Adrenal gland (tissue), 5 donors: ENCODE measurements around the gene KCNMA1.

Source experiments
- POLR2A ChIP-seq, 2 donors: fragments of 450-650 bp; IDR thresholded peaks; one replicate each; pipeline ENCODE4 v1.6.1; 2017; ENCODE audit warnings: antibody characterized with exemption in 2 of 2, mild to moderate bottlenecking in 2 of 2, moderate library complexity in 1 of 2
- TF ChIP-seq, protein P1 (sequence below), 6 experiments: fragments of 450-650 bp in 4 of 6; fragments of 200-600 bp in 2 of 6; sonication (generic) in 1 of 6; IDR thresholded peaks; 1 replicate in 5 of 6; 2 replicates in 1 of 6; pipeline versions ENCODE4 v1.5.1 to v1.8.0; 2016 to 2021; ENCODE audit warnings: antibody characterized with exemption in 6 of 6, mild to moderate bottlenecking in 2 of 6, moderate library complexity in 1 of 6
- donor health status: DM: no; HTN: no; CAD: no.

DNA sequence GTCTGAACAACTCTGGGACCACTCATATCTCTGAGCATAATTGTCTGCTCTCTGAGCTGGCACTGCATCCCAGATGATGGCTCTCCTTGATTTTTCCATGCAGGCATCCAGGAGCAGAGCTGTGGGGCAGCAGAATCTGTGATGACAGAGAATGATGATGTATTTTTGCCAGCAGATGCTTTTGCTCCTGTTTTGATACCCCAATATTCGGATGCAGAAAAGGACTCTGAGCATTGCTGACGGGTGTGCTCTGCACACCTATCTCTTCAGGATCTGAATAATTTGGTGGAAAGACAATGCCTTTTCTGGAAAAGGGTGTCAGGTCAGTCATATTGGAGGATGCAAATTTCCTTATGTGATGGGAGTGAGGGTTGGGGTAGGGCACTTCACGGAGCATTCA, 735.9 kb downstream of the KCNMA1 start:
- no peak for TF ChIP-seq POLR2A (IDR thresholded peaks at IDR 0.05)
- TF ChIP-seq, protein P1, sequence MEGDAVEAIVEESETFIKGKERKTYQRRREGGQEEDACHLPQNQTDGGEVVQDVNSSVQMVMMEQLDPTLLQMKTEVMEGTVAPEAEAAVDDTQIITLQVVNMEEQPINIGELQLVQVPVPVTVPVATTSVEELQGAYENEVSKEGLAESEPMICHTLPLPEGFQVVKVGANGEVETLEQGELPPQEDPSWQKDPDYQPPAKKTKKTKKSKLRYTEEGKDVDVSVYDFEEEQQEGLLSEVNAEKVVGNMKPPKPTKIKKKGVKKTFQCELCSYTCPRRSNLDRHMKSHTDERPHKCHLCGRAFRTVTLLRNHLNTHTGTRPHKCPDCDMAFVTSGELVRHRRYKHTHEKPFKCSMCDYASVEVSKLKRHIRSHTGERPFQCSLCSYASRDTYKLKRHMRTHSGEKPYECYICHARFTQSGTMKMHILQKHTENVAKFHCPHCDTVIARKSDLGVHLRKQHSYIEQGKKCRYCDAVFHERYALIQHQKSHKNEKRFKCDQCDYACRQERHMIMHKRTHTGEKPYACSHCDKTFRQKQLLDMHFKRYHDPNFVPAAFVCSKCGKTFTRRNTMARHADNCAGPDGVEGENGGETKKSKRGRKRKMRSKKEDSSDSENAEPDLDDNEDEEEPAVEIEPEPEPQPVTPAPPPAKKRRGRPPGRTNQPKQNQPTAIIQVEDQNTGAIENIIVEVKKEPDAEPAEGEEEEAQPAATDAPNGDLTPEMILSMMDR (IDR thresholded peaks at IDR 0.05): no peak
